Panc1 (cell line): Measurements from ENCODE around the gene APOC3. TPM values are rescaled to one million over a fixed set of nuclear protein-coding genes. Genes with fewer than 3 reads are reported as not detected.
A peak's percentile ranks its signal among the peaks of the same experiment; 100 is the strongest.

Source experiments
- ATAC-seq: fragments of 200-7000 bp; cut with Tn5 transposase; 2 replicates; pipeline ENCODE4 v1.9.1; 2020; ENCODE audit warnings: mild to moderate bottlenecking, moderate library complexity
- BruUV-seq: library from RNA; stranded (reverse); fragments of 400-500 nt; replicated peaks from 2 replicates; lab custom pipeline; 2021; lab: Mats Ljungman, UMichigan
- CTCF ChIA-PET: fragments of 300-600 bp; sonication (Branson Sonifier 250); formaldehyde crosslinking; loops from one replicate; lab custom pipeline; 2022; ENCODE audit warnings: antibody characterized with exemption; lab: Charles Lee
- POLR2A ChIA-PET: fragments of 300-600 bp; sonication (Branson Sonifier 250); formaldehyde crosslinking; loops from one replicate; lab custom pipeline; 2022; ENCODE audit warnings: antibody characterized with exemption; lab: Charles Lee
- DNase-seq: peaks from one replicate; pipeline ENCODE4 v3.0.0-alpha.2; 2010; ENCODE audit warnings: low read depth, low spot score
- H3K27ac ChIP-seq: 2 replicates; pipeline ENCODE4 v1.5.1; 2011; ENCODE audit warnings: mild to moderate bottlenecking, low read length, inconsistent platforms
- H3K27me3 ChIP-seq: fragments of 200-500 bp; sonication (Bioruptor generic); 2 replicates; pipeline ENCODE4 v1.6.0; 2014; ENCODE audit warnings: low read length, inconsistent platforms; ENCODE audit not compliant: control insufficient read depth, insufficient read depth
- H3K36me3 ChIP-seq: fragments of 200-500 bp; sonication (Bioruptor generic); 2 replicates; pipeline ENCODE4 v1.5.1; 2014; ENCODE audit warnings: inconsistent platforms, mild to moderate bottlenecking, low read length, moderate library complexity; ENCODE audit not compliant: control insufficient read depth, insufficient read depth
- H3K4me1 ChIP-seq: 2 replicates; pipeline ENCODE4 v1.5.1; 2011; ENCODE audit warnings: inconsistent platforms, mild to moderate bottlenecking, low read length, moderate library complexity; ENCODE audit not compliant: control insufficient read depth, insufficient read depth
- H3K4me3 ChIP-seq, 2 experiments: 2 replicates each; pipeline ENCODE4 v1.5.1; 2011 to 2012; ENCODE audit warnings: low read depth in 2 of 2, low read length in 2 of 2, mild to moderate bottlenecking in 2 of 2, inconsistent platforms in 1 of 2, moderate library complexity in 1 of 2
- H3K9me3 ChIP-seq: fragments of 200-500 bp; sonication (Bioruptor generic); 2 replicates; pipeline ENCODE4 v1.5.1; 2014; ENCODE audit warnings: low read depth, mild to moderate bottlenecking, inconsistent platforms, low read length, moderate library complexity; ENCODE audit not compliant: control insufficient read depth, insufficient read depth
- POLR2AphosphoS5 ChIP-seq: IDR thresholded peaks from 2 replicates; pipeline ENCODE4 v1.6.1; 2012; ENCODE audit warnings: mild to moderate bottlenecking, low read depth, low read length, moderate library complexity
- SIN3A ChIP-seq: IDR thresholded peaks from 2 replicates; pipeline ENCODE4 v1.6.1; 2012; ENCODE audit warnings: low read depth, mild to moderate bottlenecking, low read length, moderate library complexity, borderline replicate concordance; ENCODE audit not compliant: insufficient read depth
- TCF7L2 ChIP-seq: IDR thresholded peaks from 2 replicates; pipeline ENCODE4 v1.6.1; 2011; ENCODE audit warnings: mild to moderate bottlenecking, low read depth, low read length, inconsistent platforms
- in situ Hi-C: cut with HindIII; loops from 2 replicates; pipeline ENCODE4 v1.10.0; 2016; ENCODE audit warnings: low sequenced_read_pairs, low pct_unique_long_range_greater_than_20kb
- intact Hi-C: fragments of 100-400 bp; cut with micrococcal nuclease; formaldehyde crosslinking; loops from one replicate; pipeline ENCODE4 v1.10.0; 2022; ENCODE audit not compliant: unreplicated experiment
- total RNA-seq: library from RNA; stranded (reverse); gene quantifications from one replicate; pipeline ENCODE4 v1.2.1, GENCODE V29; 2021; ENCODE audit not compliant: unreplicated experiment
- TF ChIP-seq, protein P1 (sequence below), 2 experiments: IDR thresholded peaks; 2 replicates each; pipeline ENCODE4 v1.6.1; 2011 to 2012; ENCODE audit warnings: low read depth in 2 of 2, control low read depth in 1 of 2, low read length in 1 of 2, mild to moderate bottlenecking in 1 of 2, moderate library complexity in 1 of 2; ENCODE audit not compliant: insufficient read depth in 1 of 2
- TF ChIP-seq, protein P2 (sequence below): fragments of 450-650 bp; IDR thresholded peaks from 2 replicates; pipeline ENCODE4 v1.5.1; 2017; ENCODE audit warnings: mild to moderate bottlenecking

The APOC3 gene
- total RNA-seq, 1 experiment from 2014 or later = 1.2 TPM

DNA sequence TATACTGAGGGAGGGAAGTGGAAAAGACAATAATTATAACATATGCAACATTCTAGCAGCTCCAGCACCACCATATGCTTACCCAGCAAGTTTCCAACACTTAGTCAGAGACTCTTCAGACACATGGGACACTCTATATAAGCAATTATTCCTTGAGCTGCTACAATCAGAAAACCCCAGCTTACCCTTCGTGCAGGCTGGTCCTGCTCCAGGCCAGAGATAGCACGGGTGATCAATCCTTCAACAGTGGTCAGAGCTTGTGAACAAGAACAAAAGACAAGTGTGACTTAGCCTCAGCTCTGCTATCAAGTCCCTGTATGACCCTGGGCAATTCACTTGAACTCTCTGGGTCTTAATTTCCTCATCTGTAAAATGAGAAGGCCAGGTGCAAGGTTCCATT, 43.4 kb upstream of the APOC3 start:
- CTCF ChIA-PET = interaction anchor here (0.6 kb wide), 1 partner anchor 357 kb away, joined by 3 read pairs; no protein-coding TSS in a partner anchor
- POLR2A ChIA-PET = interaction anchor here (1.1 kb wide), 1 partner anchor 14 kb away, joined by 3 read pairs; the partner anchor contains the start of gene BUD13
- Histone ChIP-seq H3K4me1 (peaks cover 15% of the 10 kb centered on the region), H3K9me3 (no peaks in the 10 kb centered on the region), H3K36me3 (peaks cover 56% of the 10 kb centered on the region), H3K27ac (no peak overlapping the region; the same call in 1 of the 2 replicates), H3K4me3 (peak overlapping the region in 1 of 2 experiments; percentile 86; a peak in 2 of 4 replicates), H3K27me3 (no peaks in the 10 kb centered on the region)
- intact Hi-C loops = no loop called here
- no peak for DNase-seq
- in situ Hi-C loops = loop anchor here (10.0 kb wide), 1 partner anchor 218 kb away; no protein-coding TSS in a partner anchor
- ATAC-seq = no peak
- no TSS peak for BruUV-seq
- TF ChIP-seq TCF7L2 = no peak
- TF ChIP-seq, protein P1, sequence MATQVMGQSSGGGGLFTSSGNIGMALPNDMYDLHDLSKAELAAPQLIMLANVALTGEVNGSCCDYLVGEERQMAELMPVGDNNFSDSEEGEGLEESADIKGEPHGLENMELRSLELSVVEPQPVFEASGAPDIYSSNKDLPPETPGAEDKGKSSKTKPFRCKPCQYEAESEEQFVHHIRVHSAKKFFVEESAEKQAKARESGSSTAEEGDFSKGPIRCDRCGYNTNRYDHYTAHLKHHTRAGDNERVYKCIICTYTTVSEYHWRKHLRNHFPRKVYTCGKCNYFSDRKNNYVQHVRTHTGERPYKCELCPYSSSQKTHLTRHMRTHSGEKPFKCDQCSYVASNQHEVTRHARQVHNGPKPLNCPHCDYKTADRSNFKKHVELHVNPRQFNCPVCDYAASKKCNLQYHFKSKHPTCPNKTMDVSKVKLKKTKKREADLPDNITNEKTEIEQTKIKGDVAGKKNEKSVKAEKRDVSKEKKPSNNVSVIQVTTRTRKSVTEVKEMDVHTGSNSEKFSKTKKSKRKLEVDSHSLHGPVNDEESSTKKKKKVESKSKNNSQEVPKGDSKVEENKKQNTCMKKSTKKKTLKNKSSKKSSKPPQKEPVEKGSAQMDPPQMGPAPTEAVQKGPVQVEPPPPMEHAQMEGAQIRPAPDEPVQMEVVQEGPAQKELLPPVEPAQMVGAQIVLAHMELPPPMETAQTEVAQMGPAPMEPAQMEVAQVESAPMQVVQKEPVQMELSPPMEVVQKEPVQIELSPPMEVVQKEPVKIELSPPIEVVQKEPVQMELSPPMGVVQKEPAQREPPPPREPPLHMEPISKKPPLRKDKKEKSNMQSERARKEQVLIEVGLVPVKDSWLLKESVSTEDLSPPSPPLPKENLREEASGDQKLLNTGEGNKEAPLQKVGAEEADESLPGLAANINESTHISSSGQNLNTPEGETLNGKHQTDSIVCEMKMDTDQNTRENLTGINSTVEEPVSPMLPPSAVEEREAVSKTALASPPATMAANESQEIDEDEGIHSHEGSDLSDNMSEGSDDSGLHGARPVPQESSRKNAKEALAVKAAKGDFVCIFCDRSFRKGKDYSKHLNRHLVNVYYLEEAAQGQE (IDR thresholded peaks at IDR 0.05; ENCODE audit: insufficient read depth in 1 of 2, low read depth in 2 of 2, low read length in 1 of 2) = no peak
- TF ChIP-seq POLR2AphosphoS5 = no peak
- TF ChIP-seq, protein P2, sequence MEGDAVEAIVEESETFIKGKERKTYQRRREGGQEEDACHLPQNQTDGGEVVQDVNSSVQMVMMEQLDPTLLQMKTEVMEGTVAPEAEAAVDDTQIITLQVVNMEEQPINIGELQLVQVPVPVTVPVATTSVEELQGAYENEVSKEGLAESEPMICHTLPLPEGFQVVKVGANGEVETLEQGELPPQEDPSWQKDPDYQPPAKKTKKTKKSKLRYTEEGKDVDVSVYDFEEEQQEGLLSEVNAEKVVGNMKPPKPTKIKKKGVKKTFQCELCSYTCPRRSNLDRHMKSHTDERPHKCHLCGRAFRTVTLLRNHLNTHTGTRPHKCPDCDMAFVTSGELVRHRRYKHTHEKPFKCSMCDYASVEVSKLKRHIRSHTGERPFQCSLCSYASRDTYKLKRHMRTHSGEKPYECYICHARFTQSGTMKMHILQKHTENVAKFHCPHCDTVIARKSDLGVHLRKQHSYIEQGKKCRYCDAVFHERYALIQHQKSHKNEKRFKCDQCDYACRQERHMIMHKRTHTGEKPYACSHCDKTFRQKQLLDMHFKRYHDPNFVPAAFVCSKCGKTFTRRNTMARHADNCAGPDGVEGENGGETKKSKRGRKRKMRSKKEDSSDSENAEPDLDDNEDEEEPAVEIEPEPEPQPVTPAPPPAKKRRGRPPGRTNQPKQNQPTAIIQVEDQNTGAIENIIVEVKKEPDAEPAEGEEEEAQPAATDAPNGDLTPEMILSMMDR = no peak
- TF ChIP-seq SIN3A = no peak

DNA sequence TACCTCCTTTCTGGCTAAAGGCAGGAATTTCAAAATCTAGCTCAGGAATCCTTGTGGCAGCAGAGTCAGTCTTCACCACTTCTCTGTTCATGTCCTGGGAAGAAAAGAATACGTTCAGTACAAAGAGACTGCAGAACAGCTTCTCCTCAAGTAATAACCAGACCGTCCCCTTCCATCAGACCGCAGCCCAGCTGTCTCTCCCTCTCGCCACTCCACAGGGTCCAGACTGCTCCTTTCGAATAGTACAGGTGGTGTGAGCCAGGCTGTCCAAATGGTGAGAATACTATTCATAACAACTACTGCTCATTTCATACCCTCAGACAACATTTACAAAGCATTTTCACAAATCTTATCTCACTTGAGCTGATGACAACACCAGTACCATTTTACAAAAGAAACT, 42.7 kb upstream of the APOC3 start:
- in situ Hi-C loops = loop anchor here (10.0 kb wide), 1 partner anchor 218 kb away; no protein-coding TSS in a partner anchor

More for the DNA sequence above, 42.7 kb upstream of the APOC3 start:
- no peak for DNase-seq
- CTCF ChIA-PET = interaction anchor here (1.0 kb wide), 1 partner anchor 49 kb away, joined by 4 read pairs; no protein-coding TSS in a partner anchor
- no peaks in the 10 kb centered on the region for H3K9me3 ChIP-seq
- H3K27ac ChIP-seq = peak overlapping the region; percentile 95
- BruUV-seq = TSS peak; percentile 77
- POLR2A ChIA-PET = interaction anchor here (0.6 to 1.1 kb wide), 2 partner anchors 14 to 48 kb away, joined by 3 to 9 read pairs; partner anchors contain the start of gene BUD13
- peaks cover 53% of the 10 kb centered on the region for H3K36me3 ChIP-seq
- peaks cover 15% of the 10 kb centered on the region for H3K4me1 ChIP-seq
- no peak for ATAC-seq
- TF ChIP-seq TCF7L2 (no peak), POLR2AphosphoS5 (no peak), SIN3A (no peak)
- TF ChIP-seq, protein P2 = no peak
- TF ChIP-seq, protein P1 (IDR thresholded peaks at IDR 0.05; ENCODE audit: insufficient read depth in 1 of 2, low read depth in 2 of 2, low read length in 1 of 2) = no peak
- peak overlapping the region; percentile 86 to 97 for H3K4me3 ChIP-seq
- no peaks in the 10 kb centered on the region for H3K27me3 ChIP-seq
- intact Hi-C loops = no loop called here
